CD4-positive, alpha-beta T cell treated with Interferon alpha-2 for 1 hour (primary cell): ENCODE measurements around the gene IFNL2.
"Not testable (repeated sequence)": the region's sequence is repeated elsewhere in the genome, so short reads cannot be mapped to it uniquely, and the experiment has no call there.

Source experiments
- DNase-seq, 2 donors: peaks; one replicate each; pipeline ENCODE4 v3.0.0-alpha.2; 2020 to 2022

IFNL2 gene

DNA sequence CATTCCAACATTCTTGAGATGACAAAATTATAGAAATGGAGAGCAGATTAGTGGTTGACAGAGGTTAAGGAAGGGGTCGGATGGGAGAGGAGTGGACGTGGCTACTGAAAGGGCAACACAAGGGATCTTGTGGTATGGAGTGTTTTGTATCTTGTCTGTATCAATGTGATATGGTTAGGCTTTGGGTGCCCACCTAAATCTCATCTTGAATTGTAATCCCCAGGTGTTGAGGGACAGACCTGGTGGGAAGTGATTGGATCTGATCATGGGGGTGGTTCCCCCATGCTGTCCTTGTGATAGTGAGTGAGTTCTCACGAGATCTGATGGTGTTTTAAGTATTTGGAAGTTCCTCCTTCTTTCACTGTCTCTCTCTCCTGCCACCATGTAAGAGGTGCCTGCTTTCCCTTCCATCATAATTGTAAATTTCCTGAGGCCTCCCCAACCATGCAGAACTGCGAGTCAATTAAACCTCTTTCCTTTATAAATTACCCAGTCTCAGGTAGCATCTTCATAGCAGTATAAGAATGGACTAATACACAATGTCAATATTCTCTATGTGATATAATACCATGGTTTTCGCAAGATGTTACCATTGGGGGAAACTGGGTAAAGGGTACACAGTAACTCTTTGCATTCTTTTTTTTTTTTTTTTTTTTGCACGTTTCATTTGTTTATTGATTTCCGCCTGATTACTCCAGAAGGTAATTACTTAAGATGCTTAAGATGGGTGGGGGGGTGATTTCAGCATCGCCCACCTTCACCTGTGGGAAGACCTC, 14.6 kb upstream of the IFNL2 start:
- DNase-seq, result no peak

DNA sequence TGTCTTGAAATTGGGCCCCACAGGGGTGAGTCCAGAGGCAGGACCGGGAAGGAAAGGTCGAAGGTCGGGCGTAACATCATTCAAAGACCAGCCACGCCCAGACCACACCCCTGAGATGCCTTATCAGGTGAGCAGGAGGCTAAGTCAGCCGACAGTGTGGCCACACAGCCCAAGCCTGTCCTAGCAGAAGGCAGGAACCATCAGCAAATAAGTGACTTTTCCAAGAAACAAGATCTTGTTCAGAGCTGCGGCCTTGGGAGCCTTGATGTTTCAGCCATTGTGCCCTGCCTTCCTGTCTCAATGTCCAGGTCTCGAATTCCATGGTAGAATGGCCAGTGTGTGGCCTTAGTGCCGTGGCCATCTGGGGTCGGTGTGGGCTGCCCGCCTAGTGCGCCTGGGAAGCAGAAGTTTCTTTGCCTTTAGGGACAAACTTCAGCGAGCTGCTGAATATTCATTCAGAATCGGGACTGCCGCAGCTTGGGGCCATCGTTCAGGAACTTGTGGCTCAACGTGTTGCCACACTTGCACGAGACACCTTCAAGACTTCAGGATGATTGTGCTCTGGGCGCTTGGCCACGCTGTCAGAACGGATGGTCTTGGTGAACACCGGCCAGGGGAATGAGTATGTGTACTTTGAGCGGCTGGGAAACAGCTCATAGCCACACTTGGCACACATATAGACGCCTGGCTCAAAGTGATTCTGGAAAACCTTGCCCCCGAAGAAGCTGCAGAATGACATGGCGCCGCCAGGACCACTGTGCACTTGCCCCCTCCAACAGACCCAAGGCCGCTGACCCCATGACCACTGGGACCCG, 13.5 kb upstream of the IFNL2 start:
- no peak for DNase-seq

GRCh38 chr19:39257227-39257626, 11.0 kb upstream of the IFNL2 start:
- DNase-seq, result no peak

DNA sequence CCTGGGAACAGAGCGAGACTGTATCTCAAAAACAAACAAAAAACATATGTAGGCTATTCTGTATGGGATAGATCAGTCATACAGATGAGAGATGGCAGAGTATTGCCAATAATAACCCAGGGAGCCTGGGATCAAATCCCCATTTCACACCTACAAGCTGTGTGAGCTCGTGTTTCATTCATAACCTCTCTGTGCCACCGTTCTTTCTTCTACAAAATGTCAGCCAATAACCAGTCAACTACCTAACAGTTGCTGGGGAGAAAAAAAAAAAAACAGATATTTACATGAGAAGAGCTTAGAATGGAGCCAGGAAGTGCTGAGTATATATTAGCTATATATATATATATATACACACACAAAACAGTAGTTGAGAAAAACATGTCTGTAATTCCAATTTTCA, 6.5 kb upstream of the IFNL2 start:
- no peak for DNase-seq

DNA sequence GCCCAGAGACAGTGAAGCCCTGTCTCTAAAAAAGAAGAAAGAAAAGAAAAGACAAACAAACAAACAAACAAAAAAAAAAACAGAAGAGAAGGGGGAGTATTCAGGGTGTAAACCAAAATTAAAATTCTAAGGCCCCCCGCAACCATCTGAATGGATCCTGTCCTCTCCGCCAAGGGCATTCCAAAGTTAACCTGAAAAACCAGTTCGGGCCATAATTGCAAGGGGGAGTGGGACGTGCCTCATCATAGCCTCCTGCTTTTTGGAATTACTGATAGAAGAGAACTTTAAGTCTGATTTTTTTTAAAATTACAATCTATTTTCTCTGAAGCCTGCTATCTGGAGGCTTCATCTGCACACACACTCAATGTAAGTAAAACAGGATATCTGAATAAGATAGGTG, 5.7 kb upstream of the IFNL2 start:
- no peak for DNase-seq

GRCh38 chr19:39263912-39264305, 4.3 kb upstream of the IFNL2 start:
- no peak for DNase-seq

DNA sequence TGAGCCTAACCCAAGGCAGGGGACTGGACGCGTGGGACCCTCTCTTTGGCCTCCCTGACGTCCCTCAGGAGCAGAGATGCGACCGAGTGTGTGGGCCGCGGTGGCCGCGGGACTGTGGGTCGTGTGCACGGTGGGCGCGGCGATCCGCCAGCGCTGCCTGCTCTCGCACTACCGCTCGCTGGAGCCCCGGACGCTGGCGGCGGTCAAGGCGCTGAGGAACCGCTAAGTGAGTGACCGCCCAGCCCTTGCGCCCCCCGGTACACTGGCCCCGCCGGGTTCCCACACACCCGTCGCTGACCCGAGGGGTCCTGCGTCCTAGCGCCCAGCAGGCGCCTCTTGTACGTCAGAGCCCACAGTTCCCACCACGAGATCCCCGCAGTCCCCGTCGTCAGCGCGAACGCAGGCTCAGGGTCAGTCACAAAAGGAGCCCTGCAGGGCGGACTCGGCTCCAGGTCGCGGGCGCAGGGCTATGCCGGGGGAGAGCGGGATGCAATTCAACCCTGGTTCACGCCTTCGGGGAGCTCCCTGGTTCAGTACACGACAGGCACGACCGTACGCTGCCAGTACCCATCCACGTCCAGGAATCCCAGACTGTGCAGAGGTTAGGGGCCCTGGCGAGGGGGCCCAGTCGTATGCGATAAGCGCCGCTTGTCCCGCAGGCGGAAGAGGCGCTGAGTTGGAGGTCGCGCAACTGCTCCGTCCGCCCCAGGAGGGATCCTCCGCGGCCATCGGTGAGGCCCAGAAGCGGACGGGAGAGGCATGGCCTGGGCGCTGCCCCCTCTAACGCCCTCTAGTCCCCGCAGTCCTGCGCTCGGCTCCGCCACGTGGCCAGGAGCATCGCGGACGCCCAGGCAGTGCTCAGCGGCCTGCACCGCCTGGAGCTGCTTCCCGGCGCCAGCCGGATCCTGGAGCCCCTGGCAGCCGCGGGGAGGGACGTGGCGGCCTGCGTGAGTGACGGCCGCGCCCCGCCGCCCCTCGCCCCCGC, 3.6 kb upstream of the IFNL2 start:
- DNase-seq, result no peak

GRCh38 chr19:39265321-39265916, 2.8 kb upstream of the IFNL2 start:
- peak in 1 of 2 donors; percentile 10 for DNase-seq

DNA sequence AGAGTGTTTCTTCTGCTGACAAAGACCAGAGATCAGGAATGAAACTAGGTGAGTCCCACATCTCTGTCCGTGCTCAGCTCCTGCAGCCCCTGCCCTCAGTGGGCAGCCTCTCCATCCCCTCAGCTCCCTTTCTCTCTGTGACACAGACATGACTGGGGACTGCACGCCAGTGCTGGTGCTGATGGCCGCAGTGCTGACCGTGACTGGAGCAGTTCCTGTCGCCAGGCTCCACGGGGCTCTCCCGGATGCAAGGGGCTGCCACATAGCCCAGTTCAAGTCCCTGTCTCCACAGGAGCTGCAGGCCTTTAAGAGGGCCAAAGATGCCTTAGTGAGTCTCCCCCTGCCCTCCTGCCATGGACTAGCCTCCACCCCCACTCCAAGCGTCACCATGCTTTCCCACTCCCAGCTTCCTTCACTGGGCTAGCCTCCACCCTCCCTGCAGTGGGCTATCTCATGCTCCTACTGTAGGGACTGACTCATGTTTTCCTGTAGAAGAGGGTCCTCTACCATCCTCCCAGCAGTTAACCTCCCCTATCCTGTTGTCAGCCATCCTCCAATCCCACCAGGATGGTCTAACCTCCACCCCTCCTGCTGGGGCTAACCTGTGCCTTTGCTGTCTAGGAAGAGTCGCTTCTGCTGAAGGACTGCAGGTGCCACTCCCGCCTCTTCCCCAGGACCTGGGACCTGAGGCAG, 481 bp downstream of the IFNL2 start:
- not testable (repeated sequence) for DNase-seq

DNA sequence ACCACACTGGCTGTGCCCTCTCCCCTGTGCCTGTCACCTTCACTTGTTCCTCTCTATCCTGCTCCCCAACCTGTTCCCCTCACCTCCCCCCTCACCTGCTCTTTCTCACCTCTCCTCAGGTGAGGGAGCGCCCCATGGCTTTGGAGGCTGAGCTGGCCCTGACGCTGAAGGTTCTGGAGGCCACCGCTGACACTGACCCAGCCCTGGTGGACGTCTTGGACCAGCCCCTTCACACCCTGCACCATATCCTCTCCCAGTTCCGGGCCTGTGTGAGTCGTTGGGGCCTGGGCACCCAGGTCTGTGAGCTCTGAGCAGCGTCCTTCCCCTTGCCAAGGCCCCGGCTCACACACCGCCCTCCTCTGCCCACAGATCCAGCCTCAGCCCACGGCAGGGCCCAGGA, 1.2 kb downstream of the IFNL2 start:
- DNase-seq, result not testable (repeated sequence)

GRCh38 chr19:39270036-39270871, 2.1 kb downstream of the IFNL2 start:
- DNase-seq, result no peak

DNA sequence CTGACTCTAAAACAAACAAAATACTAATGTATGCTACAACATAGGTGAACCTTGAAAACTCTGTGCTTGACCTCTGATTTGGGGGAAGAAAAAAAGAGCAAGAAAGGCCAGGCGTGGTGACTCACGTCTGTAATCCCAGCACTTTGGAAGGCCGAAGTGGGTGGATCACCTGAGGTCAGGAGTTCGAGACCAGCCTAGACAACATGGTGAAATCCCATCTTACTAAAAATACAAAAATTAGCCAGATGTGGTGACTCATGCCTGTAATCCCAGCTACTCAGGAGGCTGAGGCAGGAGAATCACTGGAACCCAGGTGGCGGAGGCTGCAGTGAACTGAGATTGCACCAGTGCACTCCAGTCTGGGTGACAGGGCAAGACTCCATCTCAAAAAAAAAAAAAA, 5.7 kb downstream of the IFNL2 start:
- DNase-seq, result not testable (repeated sequence)

GRCh38 chr19:39275578-39275977, 7.4 kb downstream of the IFNL2 start:
- no peak for DNase-seq

GRCh38 chr19:39276740-39277139, 8.5 kb downstream of the IFNL2 start:
- DNase-seq, result no peak

GRCh38 chr19:39277598-39277997, 9.4 kb downstream of the IFNL2 start:
- DNase-seq, result no peak

- no peak for DNase-seq
Observed at GRCh38 chr19:39282021-39282420, 13.8 kb downstream of the IFNL2 start.

- no peak for DNase-seq
Observed at GRCh38 chr19:39284032-39284431, 15.8 kb downstream of the IFNL2 start.

DNA sequence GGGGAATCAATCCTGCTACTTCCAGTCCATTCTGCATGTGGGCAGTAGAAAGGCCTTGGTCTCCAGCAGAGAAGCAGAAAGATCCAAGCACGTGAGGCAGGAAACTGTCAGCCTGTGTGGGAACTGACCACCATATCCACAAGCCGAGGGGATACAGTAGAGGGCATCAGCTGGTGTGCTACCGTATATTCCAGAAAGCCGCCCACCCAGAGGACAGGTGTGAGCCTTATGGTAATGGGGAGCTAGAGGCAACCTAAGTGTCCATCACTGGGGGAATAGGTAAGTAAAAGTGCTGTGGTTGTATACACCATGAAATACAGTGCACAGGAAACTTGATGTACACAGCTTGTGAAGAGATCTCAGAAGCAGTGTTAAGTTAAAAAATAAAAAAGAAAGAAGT, 25.2 kb downstream of the IFNL2 start:
- no peak for DNase-seq

GRCh38 chr19:39296055-39296645, 28.0 kb downstream of the IFNL2 start, which contains the start of gene IFNL1:
IFNL1 (plus strand) TSS chr19:39296407; CDS start chr19:39296422, 15 bp downstream.
- no peak for DNase-seq

- no peak for DNase-seq
Observed at GRCh38 chr19:39296906-39297305, 28.7 kb downstream of the IFNL2 start.
